DMS153 treated with DMSO at 0.1 percent for 48 hours (cell line): ENCODE measurements around the gene MYORG.
A peak's percentile ranks its signal among the peaks of the same experiment; 100 is the strongest.

Experiments used
- DNase-seq: peaks from one replicate; lab custom pipeline; 2025; ENCODE audit not compliant: unreplicated experiment; lab: John Stamatoyannopoulos, UW

The MYORG gene

DNA sequence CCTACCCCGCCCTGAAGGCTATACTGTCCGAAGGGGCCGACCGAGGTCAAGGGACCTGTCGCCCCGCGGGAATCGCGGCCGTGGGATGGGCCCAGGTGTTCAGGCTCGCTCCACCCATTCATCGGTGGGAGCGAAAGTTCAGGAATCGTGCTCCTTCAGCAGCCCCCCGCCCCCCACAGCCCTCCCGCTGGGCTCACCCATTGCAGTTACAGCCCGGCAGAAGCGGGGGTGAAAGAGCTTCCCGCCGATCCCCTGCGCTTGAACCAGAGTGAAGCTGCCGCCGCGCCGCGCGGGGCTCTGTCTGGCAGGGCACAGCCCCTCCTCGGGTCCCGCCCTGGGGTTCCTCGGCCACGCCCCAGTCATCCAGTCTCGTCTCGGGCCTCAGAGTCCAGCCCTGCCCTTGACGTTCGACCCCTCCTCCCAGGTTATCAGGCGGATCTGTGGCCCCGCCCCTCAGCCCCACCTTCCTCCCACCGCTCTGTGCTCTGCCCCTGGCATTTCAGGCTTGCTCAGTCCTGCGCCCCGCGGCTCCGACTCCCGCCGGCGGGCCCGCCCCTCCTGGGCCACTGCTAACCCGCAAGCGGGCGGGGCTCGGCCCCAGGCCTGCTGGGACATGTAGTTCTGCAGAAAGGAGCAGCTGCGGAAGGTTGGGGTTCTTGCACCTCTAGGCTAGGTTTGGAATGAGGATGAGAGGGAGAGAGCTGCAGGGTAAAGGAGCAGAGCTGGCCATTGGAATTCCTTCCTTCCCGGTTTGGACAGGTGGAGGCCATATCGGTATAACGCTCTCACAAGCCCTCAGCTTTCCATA is at the start of gene MYORG:
Gene MYORG (minus strand): TSS at position 303 of the 808 bp plus-strand sequence. CDS start 3,955 bp downstream, outside the sequence.
- peak; percentile 96 for DNase-seq

DNA sequence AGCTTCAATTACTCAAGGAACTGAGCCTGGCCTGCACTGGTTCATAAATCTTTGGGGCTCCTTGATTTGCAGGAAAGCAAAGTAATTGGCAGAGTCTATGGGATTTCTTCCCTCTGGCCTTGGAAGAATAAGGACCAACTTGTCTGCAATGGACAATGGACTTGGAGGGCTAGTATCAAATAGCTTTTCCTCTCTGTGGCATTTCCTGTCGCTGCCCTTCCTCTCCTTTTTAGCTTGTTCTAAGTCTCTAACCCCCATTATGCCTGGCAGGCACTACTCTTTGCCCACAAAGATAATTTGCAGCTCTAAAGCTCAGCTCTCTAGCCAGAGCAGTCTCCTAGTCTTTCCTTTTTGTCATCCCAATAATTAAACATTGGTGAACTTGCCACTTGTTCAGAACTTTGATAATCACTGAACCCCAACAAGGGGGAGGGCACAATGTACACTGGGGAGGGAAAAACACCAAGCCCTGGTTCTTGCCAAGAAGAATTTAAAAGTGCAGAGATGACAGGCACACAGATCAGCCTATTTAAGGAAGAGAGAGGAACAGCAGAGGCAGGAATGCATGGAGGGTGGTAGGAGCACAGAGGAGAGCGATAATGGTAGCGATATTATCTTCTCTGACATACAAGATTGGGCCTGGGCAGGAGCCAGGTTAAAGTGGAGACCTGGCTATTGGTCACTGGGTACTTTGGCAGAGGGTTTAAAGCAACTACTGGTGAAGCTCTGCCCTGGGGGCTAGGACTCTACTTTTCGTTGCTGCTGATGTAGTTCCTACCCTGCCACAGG is 43.2 kb upstream of the MYORG start:
- DNase-seq: no peak

DNA sequence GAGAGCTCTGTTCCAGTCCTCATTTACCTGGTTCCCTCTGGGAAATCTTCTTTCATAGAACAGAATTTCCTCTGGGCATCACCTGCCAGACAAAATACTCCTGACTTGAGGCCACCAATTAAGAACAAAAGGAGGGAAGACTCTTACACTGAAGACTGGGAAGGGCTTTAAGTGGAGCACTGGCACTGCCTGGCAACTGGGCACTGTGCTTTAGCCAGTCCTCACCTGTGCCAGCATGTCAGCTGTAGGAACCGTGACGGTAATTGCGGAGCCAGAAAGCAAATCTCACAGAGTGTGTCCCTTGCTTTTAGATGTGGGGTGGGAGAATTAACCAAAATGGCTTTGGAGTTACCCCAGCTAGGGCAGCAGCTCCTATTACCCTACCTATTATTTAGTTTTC is 41.0 kb upstream of the MYORG start:
- DNase-seq: peak; percentile 43

DNA sequence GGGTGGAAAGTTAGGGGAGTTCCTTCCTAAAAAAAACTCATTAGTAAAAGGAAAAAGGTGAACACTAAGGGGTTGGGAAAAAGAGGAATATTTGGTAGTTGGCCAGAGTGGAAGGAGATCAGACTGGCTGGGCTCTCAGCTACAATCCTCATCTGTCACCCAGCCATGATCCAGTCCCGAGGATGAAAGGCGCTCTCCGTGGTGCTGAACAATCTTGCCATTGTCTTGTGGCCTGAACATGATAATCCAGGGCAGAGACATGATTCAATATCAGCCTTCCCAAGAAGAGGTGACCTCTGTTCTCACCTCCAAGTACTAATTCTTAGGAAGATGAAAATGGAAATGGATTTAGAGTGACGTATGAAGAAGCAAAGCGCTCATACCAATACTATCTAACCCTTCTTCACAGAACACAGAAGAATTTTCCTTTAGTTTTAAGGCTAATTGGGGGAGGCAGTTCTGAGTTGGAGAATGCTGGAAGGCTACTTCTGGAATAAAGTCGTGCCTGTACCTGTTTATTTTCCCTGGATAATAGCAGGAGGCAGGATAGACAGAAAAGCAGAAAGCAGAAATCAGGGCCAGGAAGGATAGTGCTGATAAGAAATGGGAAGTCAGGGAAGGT is 36.6 kb upstream of the MYORG start:
- DNase-seq: no peak

DNA sequence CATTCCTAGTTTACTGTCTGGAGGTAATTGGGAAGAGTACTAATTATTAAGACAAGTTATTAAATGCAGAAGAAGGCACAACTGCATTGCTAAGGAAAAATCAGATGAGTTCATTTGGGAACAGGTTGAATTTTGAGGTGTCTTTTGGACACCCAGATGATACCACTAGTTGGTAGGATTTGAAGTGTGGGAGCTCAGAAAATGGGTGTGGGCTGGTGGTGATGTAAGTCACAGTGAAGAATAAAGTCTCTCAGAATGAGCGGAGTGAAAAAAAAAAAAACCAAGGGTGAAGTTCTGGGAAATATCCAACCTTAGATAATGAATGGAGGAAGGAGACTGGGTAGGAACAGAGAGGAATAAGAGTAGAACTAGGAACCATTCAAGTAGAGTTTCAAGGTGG is 35.6 kb upstream of the MYORG start:
- DNase-seq: no peak

DNA sequence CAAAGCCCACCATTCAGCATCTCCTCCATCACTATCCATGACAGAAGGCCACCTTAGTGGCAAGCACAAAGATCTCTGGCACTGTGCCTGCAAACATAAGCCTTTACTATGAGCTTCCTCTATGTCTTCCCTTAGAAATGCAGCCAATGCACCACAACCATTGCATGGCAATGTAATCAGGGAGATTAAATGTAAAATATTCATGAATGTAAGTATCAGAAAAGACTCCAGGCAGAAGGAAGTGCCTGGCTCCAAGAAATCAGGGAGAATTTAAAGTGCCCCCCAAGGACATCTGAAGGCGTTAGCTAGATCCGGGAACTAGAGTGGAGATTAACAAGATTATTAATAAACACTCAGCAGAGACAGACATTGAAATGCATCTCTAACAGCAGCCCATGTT is 32.5 kb upstream of the MYORG start:
- no peak for DNase-seq

DNA sequence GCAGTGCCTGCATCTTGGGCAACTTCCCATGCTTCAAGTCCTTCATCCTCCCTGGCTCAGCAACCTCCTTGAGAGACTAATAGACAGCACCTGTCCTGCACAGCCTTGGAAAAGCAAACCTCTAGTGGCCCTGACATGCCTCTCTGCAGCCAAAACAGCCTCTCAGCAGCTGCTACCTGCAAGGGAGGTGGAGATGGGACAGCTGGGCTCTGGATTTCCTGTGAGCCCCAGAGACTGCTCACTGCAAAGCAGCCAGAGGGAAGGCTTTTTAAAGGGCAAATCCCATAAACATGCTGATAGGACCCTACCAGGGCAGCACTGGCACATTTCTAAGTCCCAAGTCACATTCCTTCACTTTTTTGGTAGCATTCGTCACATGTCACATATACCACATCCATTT is 31.5 kb upstream of the MYORG start:
- no peak for DNase-seq

DNA sequence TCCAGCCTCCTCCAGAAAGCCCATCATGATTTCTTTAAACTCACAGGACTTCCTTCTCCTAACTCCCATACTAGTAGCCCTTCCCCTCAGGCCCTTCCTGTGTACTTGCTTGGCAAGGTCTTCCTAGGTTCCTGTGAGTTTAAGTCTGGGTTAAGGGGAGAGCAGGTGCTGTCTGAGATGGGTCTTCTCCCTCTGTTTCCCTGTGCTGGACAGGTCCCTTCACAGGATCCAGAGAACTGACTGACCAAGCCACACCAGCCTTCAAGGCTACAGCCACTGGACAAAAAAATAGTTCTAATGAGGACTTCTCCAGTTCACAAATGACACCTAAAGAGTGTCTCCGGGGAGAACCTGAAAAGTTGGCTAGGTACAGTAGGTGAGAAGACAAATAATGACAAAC is 29.5 kb upstream of the MYORG start:
- DNase-seq: no peak

DNA sequence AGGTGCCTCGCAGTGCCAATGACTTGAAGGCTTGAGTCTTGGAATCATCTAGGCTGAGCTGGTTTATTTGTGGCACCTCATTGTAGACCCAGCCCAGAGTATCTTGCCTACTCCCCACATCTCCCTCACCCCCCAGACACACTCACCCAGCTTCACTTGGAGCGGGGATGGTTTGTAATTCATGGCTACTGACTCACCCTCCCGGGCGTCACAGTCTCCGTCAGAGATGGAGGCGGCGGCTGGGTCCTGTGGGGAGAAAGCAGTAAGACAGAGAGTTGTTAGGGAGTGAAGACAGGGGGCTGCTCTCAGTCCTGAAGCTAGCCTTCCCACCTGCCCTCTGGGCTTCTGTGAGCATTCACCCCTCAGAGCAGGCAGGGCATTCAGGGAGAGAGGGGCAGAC is 29.0 kb upstream of the MYORG start:
- DNase-seq: no peak

DNA sequence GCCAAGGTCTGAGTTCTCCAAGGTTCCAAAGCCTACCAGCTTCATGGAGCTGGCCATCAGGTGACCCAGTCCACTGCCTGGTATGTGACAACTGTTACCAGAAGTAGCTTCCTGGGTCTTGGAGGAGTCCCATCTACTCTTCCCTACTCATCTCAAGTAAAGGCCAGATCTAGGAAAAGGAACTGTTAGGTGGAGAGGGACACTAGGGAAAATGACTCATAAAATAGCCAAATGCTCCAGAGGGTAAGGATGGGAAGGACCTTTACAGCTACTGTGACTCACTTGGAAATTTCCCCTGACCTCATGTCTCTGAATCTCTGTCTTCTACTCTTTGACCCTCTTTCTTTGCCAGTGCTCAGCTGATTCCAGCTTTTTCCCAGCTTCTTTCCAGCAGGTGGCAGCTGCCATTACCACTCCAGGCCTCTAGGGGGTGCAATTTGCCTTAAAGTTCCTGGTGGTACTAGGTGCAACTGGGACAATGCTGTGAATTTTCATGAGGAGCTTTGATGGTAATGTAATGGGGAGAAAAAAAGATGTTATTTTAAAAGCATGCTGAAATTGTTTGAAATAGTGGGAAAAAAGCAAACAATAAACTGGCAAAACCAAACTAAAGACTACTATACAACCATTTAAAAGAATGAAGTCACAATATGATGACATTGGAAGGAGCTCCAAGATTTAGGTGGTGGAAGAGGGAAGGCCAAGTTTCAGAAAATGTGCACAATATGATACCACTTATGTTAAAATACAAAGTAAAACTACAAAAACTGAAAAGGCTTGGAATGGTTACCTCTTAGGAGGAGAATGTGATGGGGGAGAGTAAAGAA is 27.1 kb upstream of the MYORG start:
- peak; percentile 9 for DNase-seq

DNA sequence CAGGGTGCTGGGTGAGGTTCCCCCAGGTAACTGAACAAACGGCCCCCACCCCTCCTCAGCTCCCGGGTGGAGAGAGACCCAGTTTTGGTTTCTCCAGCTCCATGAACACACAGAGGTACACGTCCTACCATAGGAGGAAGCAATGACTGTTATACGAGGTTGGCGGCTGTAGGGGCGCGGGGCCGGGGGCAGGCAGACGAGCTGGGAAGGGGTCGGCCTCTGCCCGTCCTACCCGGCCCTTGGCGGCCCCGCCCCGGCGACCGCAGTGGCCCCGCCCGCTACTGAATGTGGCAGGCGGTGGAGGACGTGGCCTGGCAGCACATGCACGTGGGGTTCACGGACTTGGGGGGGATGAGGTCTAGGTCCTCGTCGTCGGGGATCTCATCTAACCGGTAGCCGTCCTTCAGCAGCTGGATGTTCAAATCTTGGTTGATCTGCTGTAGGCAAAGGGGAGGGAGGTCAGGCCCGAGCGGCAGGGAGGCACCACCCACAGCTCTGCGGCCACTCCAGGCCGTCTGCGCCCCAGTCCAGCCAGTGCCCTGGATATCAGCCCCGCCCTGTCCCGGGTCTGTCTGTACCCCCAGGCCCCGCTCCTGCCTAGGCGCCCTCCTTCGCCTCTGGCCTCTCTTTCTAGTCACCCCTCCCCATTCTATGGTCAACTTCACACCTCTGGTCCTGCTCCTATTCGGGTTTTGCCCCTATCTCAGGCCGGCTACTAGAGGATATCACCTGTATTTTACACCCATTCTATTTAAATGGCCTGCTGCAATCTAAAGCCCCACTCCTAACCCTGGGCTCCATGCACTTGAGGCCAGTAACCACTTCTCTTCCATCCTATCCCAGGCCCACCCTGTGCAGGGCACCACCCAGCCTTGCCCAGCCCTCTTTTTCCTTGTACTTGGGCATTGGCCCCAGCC is 24.2 kb upstream of the MYORG start:
- DNase-seq: no peak

DNA sequence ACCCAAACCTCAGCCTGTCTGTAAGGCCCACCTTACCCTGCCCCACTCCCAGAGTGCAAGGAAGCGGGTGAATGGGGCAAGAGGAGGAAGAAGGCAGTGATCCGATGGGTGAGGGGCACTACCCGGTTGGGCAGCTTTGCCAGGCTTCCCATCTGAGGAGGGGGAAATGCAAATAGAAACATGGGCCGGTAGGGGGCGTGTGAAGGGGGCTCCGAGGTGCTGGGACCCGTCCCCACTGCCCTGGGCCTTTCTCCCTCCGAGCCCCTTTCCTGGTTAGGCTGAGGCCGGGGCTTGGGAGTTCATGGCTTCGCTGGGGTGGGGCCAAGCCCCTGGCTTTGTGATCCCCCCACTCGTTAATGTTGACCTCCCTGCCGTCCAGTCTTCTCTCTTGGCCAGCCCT is 23.6 kb upstream of the MYORG start:
- DNase-seq: no peak

DNA sequence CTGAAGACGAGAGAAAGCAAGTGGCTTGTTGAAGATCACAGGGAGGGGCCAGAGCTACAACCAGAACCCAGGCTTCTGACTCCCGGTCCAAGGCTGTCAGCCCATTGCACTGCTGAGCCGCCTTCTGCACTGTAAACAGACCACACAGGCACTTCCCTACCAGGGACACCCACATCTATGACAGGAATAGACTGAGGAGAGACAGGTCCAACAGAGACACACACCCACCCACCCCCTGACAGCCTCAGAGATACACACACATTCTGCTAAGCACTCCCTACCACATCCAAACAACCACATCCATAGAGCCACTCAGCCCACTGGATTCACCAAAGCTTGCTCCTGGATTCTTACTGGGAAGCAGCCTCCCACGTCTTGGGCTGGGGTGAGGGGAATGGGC is 23.0 kb upstream of the MYORG start:
- no peak for DNase-seq

DNA sequence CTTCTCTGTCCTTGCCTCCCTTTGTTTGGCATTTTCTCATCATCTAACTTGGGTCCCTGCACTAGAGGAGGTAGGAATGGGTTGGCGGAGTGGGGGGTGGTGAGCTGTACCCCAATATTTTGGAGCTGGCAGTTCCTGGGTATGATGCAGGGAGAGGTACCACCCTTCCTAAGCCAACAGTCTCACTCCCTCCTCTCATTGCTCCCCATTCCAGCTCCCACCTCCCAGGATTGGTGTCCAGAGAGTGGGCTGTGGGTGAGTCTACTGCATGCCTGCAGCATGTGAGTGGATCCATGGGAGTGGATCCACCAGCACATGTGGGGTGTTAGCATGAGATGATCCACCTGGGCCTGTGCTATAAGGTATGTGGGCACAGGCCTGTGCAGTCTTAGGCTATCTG is 22.2 kb upstream of the MYORG start:
- DNase-seq: no peak

DNA sequence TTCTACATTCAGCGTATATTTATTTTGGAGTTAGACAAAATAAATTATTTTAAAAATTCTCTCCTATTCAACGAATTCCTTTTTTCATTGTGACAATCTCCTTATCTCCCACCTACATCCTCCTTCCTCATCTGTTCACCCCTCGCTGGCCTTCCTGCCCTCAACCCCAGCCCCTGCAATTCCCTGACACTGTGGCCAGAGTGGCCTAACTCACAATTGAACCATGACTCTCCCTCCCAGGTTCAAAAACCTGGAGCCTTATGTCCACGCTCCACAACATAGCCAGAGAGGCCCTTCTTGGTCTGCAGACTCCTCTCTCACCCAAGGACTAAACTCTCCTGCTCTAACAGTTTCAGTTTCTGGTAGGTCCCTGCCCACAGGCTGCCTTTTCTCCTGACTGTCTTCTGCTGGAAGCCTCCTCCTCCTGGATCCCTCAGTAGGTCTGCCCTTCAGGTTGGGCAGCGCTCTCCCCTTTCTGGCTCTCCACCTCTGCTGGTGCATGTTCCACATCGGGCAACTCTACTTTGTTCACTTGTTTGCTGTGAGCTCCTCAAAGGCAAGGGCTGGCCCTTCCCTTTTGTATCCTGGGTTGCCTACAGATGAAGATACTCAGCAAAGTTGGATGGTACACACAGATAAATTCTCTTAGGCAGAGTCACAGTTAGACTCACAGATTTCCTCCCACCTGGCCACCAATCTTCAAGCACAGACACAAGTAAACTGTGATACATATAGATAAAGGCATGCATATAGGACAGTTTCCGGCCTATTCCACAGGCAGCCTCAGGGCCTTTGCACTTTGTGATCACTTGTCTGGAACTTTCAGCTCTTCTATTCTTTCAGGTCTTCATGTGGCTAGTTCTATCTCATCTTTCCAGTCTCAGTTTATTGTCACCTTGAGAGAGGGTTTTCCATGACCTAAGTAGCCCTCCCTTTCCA is 19.8 kb upstream of the MYORG start:
- DNase-seq: no peak

DNA sequence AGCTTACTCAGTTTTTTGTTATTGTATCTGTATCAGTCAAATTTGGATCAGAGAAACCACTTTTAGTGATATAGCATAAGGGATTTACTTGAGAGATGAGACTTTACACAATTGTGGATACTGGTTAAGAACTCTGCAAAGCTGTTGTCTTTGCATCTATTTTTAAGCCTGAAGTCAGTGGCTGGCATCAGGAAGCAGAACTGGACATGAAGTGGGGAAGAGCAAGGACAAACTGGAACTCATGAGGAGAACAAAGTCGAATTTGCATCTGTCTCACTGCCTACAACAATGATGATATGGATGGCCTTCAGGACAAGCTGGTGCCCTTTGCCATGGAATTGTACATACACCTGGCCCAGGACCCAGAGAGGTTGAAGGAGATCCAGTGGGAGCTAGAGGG is 15.8 kb upstream of the MYORG start:
- no peak for DNase-seq

DNA sequence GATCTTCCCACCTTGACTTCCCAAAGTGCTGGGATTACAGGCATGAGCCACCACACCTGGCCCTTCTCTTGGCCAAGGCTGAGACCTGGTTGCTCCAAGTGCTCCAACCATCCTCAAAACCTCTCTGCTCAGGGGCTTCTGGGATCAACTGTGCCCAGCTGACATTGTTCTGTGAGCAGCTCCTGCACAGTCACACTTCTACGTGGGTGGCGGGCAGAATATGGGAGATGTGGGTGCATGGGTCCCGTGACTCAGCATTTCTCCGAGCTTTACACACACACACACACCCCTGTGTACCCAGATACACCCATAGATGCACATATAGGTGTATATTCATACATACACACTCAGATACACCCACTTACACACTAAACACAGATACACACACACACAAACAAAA is 10.5 kb upstream of the MYORG start:
- no peak for DNase-seq

DNA sequence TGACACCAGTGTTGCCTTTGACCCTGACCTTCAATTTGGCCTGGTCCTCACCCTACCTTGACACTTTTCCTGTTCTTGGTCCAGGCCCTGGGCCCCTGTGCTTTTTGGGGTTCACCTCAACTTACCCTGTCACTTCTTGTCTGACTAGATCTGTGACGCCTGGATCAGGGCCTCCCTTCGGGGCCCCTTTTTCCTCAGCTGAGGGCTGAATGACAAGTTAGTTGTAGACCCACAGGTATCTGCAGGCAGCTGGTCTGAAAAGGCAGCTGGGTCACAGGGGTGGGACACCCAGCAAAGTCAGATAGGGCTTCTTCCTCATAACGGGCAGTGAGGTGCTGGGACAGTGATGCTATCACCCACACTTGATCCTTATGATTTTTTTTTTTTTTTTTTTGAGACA is 10.0 kb upstream of the MYORG start:
- DNase-seq: no peak
